ENCODE data around the gene ACBD6.

The ACBD6 gene

DNA sequence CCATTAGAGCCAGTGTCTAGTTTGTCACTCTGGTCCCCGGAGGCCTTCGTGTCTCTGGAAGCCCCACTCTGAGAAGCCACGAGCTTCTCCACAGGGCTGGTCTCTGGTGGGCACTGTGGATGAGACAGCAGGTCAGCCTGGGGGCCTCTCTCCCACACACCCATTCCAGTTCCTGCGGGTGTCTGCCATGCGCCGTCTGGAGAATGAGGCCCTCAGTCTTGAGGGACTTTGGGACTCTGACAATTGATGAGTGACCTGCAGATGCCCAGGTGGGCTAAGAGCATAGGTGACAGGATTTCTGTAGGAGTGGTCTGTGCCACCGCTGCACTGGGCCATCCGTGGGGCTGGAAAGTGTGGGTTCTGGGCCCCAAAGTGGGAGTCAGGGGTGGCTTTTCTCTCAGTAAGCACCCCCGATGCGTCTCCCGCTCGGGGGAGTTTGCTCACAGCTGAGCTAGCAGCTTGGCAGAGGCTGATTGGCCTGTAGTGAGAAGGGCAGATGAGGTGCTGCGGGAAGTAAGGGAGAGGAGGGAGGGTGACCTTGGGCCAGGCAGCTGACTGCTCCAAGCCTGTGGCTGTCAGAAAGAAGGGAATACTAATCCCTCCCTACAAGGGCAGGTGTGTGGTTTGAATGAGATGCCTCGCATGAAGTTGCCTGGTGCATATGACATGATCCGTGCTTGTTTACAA, 245.9 kb downstream of the ACBD6 start:
- Histone ChIP-seq H3K79me2 (ENCODE audit: control insufficient read depth, insufficient read depth, low read length, unreplicated experiment) (no peaks in the 10 kb centered on the region), H3K36me3 (ENCODE audit: insufficient read depth, low read length) (no peaks in the 10 kb centered on the region), H2AFZ (ENCODE audit: low read length, unreplicated experiment) (no peak overlapping the region), H3K4me1 (ENCODE audit: control insufficient read depth, insufficient read depth, low read length, unreplicated experiment) (no peaks in the 10 kb centered on the region), H3K27me3 (ENCODE audit: insufficient read depth, low read length) (peaks cover 34% of the 10 kb centered on the region), H3K4me3 (ENCODE audit: low read depth, low read length) (no peak overlapping the region), H3K27ac (ENCODE audit: low read depth, low read length) (no peak overlapping the region)

DNA sequence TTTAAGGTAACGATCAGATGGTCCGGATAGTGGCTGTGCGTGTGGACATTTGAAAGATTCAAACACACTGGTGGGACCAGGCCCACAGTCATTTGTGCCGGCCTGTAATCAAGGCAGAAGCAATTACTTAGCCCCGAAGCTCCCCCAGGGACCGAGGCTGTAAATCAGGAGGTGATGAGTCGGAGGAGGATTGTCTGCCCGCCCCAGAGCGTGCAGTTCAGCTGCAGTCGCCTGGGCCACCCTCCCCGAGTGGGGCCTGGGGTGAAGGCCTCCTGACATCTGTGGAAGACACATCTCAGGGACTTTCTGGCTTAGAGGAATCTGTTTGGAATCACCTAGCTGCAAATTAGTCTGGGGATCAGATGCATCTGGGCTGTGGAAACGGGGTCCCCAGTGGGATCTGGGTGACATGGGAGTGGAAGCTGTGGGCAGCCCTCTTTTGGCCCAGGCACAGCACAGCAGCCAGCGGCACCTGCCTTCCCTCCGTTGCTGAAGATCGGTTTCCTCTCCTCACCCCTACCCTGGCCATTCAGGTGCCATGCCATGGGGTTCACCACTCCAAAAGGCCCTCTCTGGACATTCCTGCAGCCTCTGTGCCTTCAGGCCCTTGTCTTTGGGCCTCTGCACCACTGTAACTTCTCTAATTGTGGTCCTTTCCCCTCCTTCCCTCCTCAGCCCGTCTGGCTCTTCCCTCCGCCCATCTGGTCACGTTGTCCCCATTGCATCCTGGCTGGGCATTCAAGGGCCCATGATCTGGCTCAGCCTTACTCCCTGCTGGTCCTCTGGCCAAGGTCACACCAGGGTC, 246.6 kb downstream of the ACBD6 start:
- peaks cover 33% of the 10 kb centered on the region for H3K27me3 ChIP-seq (ENCODE audit: insufficient read depth, low read length)
- no peaks in the 10 kb centered on the region for H3K36me3 ChIP-seq (ENCODE audit: insufficient read depth, low read length)
- H3K79me2 ChIP-seq (ENCODE audit: control insufficient read depth, insufficient read depth, low read length, unreplicated experiment), result no peaks in the 10 kb centered on the region
- no peak overlapping the region for H3K27ac ChIP-seq (ENCODE audit: low read depth, low read length)
- no peak overlapping the region for H2AFZ ChIP-seq (ENCODE audit: low read length, unreplicated experiment)
- no peak overlapping the region for H3K4me3 ChIP-seq (ENCODE audit: low read depth, low read length)
- H3K4me1 ChIP-seq (ENCODE audit: control insufficient read depth, insufficient read depth, low read length, unreplicated experiment), result no peaks in the 10 kb centered on the region

DNA sequence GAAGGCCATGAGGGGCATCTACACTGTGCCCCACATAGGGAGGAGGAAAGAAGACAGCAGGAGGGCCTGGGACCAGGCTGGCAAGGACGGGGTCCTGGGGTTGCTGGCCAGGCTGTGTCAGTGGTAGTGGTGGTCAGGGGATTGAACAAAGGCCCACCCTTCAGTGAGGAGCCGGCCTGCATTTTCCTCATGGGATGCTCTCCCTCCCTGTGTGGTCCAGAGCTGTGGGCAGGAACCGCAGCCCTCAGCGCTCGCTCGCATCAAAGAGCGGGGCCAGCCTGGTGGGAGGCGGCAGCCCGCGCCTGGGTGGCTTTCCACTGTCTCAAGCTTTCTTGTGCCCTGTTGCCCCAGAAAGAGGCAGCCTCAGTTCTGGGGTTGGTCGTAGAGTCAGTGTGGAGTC, 247.5 kb downstream of the ACBD6 start:
- H3K36me3 ChIP-seq (ENCODE audit: insufficient read depth, low read length), result no peaks in the 10 kb centered on the region
- peaks cover 25% of the 10 kb centered on the region for H3K27me3 ChIP-seq (ENCODE audit: insufficient read depth, low read length)
- no peak overlapping the region for H2AFZ ChIP-seq (ENCODE audit: low read length, unreplicated experiment)
- no peak overlapping the region for H3K27ac ChIP-seq (ENCODE audit: low read depth, low read length)
- no peak overlapping the region for H3K4me3 ChIP-seq (ENCODE audit: low read depth, low read length)
- no peaks in the 10 kb centered on the region for H3K79me2 ChIP-seq (ENCODE audit: control insufficient read depth, insufficient read depth, low read length, unreplicated experiment)
- H3K4me1 ChIP-seq (ENCODE audit: control insufficient read depth, insufficient read depth, low read length, unreplicated experiment), result no peaks in the 10 kb centered on the region

DNA sequence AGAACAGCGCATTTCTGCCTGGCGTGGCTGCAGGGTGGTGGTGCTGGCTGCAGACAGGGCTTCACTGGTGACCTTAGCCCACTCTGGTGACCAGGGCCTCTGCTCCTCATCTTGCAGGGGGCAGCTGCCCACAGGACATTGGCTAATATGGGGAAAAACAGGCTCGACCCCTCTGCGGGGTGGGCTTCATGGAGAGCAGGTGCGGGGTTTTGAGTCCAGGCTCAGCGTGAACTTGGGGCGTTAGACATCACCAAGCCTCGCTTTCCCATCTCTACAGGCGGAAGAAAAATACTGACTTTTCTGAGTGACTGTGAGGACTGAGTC, 247.9 kb downstream of the ACBD6 start:
- no peak overlapping the region for H2AFZ ChIP-seq (ENCODE audit: low read length, unreplicated experiment)
- no peak overlapping the region for H3K4me3 ChIP-seq (ENCODE audit: low read depth, low read length)

DNA sequence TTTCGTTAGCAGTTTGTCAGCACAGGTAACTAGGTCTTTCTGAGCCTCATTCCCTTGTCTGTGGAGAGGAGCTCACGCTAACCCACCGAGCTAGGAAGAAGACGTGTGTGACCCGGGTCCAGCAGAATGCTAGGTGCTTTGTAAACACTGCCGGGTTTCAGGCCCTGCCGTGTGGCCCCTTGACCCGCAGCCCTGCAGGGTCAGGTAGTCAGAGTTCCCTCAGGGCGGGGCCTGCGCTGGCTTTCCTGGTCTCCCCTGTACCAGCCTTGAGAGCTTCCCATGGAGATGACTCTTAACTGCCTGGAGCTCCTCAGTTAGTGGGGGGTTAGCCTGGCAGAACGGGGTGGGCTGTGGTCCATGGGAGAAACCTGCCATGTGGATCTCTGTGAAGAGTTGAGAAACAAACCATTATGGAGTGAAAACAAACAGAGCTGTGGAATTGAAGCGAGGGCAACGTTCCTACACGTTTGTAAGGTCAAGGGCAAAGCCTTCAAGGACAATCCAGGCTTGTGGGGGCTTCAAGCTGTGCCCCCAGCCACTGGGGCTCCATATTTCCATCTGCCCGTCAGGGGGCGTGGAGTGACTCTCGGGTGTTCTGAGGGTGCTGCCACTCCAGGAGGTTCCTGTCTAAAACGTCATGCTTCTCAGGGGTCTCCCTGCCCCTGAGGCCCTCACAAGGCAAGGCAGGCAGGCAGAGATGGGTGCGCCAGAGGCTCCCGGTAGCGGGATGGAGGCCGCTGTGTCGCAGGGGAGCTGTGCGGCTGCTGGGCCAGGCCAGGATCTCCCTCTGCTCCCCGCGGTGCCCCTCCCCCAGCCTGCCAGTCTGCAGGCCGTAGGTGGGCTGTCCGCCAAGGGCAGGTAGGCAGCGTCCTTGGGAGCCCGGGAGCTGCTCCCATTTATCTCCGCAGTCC, 248.5 kb downstream of the ACBD6 start:
- H3K27me3 ChIP-seq (ENCODE audit: insufficient read depth, low read length), result peaks cover 14% of the 10 kb centered on the region
- H3K4me1 ChIP-seq (ENCODE audit: control insufficient read depth, insufficient read depth, low read length, unreplicated experiment), result no peaks in the 10 kb centered on the region
- H3K79me2 ChIP-seq (ENCODE audit: control insufficient read depth, insufficient read depth, low read length, unreplicated experiment), result no peaks in the 10 kb centered on the region
- no peak overlapping the region for H3K27ac ChIP-seq (ENCODE audit: low read depth, low read length)
- H3K36me3 ChIP-seq (ENCODE audit: insufficient read depth, low read length), result no peaks in the 10 kb centered on the region
- H2AFZ ChIP-seq (ENCODE audit: low read length, unreplicated experiment), result no peak overlapping the region
- H3K4me3 ChIP-seq (ENCODE audit: low read depth, low read length), result no peak overlapping the region

More for the DNA sequence above, 247.9 kb downstream of the ACBD6 start:
- Histone ChIP-seq H3K36me3 (ENCODE audit: insufficient read depth, low read length) (no peaks in the 10 kb centered on the region), H3K4me1 (ENCODE audit: control insufficient read depth, insufficient read depth, low read length, unreplicated experiment) (no peaks in the 10 kb centered on the region), H3K79me2 (ENCODE audit: control insufficient read depth, insufficient read depth, low read length, unreplicated experiment) (no peaks in the 10 kb centered on the region), H3K27ac (ENCODE audit: low read depth, low read length) (no peak overlapping the region), H3K27me3 (ENCODE audit: insufficient read depth, low read length) (peaks cover 21% of the 10 kb centered on the region)

DNA sequence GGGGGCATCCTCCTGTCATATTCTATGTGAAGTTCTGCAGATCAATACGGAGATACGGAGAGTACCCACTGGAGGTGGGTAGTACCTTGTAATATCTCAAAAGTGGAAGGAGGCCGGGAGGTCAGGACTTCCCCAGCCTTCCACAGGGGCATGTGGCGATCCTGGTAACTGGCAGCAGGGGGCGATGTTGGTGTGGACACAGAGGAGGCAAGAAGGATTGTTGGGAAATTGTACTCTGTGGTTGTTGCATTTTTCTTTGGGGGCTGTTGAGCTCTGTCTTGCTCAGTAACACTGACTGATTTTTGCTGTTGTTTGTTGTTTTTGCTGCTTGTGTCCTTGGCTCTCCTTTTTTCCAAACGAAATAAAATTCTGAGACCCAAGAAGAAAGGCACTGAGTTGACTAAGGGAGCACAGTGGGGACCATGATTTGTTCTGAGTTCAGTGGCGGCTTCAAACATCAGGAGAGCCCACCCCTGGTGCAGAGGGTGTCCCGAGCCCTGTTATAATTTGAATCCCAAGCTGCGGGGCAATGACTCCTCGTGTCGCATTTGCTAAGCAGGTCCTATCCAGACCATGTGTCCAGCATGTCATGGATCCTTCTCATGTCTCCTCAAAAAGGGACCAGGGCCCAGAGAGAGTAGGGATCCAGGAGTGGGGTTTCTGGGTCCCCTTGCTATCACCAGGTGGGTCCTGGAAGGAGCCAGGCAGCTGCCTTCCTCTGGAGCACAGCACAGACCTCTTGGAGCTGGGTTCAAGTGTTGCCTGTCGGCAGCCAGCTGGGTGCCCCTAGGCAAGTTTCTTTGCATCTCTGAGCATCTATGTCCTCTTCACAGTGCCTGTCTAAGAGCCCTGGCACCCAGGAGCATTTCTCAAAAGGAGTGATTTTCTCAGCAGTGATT, 249.5 kb downstream of the ACBD6 start:
- Histone ChIP-seq H3K4me1 (ENCODE audit: control insufficient read depth, insufficient read depth, low read length, unreplicated experiment) (no peaks in the 10 kb centered on the region), H3K36me3 (ENCODE audit: insufficient read depth, low read length) (no peaks in the 10 kb centered on the region), H3K27me3 (ENCODE audit: insufficient read depth, low read length) (peaks cover 12% of the 10 kb centered on the region), H3K4me3 (ENCODE audit: low read depth, low read length) (no peak overlapping the region), H3K27ac (ENCODE audit: low read depth, low read length) (no peak overlapping the region), H2AFZ (ENCODE audit: low read length, unreplicated experiment) (no peak overlapping the region), H3K79me2 (ENCODE audit: control insufficient read depth, insufficient read depth, low read length, unreplicated experiment) (no peaks in the 10 kb centered on the region)

DNA sequence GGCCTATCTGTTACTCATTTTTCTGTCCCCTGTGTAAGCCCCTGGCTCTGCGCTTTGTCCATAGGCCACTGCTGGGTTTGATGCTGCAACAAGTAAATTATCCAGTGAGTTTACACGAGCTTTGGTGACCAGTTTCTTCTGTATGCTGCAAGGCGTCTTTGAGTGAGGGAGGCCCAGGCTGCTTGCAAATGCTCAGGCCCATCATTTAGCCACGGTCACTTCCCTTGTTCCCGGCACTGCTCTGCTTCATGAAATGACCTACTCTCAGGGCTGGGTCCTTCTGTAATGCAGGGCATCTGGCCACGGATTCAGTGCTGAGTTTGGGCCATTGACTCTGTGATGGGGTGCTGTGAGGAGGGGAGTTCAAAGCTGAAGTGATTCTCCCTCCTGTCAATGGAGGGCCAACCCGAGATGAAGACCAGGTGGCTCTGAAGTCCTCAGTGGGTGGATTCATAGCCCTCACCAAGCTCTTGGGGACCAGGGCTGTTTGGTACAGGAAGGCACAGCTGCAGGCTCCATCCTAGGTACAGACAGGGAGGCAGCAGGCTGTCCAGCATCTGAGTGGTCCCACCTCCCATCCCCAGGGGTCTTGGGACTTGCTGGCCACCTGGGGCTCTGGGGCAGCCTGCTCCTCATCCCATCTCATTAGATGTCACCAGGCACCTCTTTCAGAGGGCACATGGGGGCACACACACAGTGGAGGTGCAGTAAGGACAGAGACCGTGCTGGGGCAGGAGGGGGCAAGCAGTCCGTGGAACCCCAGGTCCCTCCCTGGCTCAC, 250.7 kb downstream of the ACBD6 start:
- no peaks in the 10 kb centered on the region for H3K4me1 ChIP-seq (ENCODE audit: control insufficient read depth, insufficient read depth, low read length, unreplicated experiment)

DNA sequence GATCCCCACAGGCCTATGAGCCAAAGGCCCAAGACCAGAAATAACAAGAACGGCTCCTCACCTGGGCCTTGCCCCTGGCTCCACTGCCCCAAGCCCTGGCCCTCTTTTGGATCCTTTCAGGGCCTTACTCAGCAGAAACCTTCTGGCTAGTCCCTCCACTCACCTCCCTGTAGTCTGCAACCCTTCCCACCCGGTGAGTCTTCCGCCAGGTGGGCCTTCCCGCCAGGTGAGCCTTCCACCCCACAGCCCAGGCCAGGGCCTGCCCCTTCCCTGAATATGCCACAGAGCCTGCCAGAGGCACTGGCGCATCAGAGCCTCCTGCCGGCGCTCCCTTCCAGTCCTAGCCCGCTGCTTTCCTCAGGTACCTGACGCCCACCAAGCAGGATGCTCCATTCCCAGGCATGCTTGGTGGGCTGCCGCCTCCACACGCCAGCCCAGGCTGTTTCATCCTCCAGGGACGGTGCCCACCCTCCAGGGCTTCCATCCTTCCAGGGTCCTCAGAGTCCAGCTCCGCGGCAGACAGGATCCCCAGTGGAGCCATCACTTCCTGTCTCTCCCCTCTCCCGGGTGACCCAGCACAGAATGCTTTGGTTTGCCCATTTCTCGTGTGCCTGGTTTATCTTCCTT, 251.4 kb downstream of the ACBD6 start:
- Histone ChIP-seq H3K4me1 (ENCODE audit: control insufficient read depth, insufficient read depth, low read length, unreplicated experiment) (no peaks in the 10 kb centered on the region), H3K27me3 (ENCODE audit: insufficient read depth, low read length) (no peaks in the 10 kb centered on the region), H3K79me2 (ENCODE audit: control insufficient read depth, insufficient read depth, low read length, unreplicated experiment) (no peaks in the 10 kb centered on the region), H3K27ac (ENCODE audit: low read depth, low read length) (no peak overlapping the region), H3K36me3 (ENCODE audit: insufficient read depth, low read length) (no peaks in the 10 kb centered on the region), H3K4me3 (ENCODE audit: low read depth, low read length) (no peak overlapping the region), H2AFZ (ENCODE audit: low read length, unreplicated experiment) (no peak overlapping the region)

More for the DNA sequence above, 250.7 kb downstream of the ACBD6 start:
- no peak overlapping the region for H3K4me3 ChIP-seq (ENCODE audit: low read depth, low read length)
- 0 out of 2 replicates have a peak, but pooled peaks cover 5% of the 10 kb centered on the region for H3K27me3 ChIP-seq (ENCODE audit: insufficient read depth, low read length)
- no peak overlapping the region for H2AFZ ChIP-seq (ENCODE audit: low read length, unreplicated experiment)
- H3K79me2 ChIP-seq (ENCODE audit: control insufficient read depth, insufficient read depth, low read length, unreplicated experiment), result no peaks in the 10 kb centered on the region
- H3K27ac ChIP-seq (ENCODE audit: low read depth, low read length), result no peak overlapping the region
- H3K36me3 ChIP-seq (ENCODE audit: insufficient read depth, low read length), result no peaks in the 10 kb centered on the region

DNA sequence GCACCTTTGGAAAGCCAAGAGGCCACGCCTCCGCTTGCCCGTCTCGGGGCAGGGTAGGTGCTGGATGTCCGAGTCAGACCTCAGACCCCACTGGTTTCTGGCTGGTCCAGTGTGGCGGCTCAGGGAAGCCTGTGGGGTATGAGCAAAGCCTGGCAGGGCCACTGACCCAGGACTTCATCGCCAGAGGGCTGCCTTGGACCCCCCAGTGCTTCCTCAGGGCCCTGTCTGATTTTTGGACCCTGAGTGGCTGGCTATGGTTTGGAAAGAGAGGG, 251.9 kb downstream of the ACBD6 start:
- Histone ChIP-seq H3K79me2 (ENCODE audit: control insufficient read depth, insufficient read depth, low read length, unreplicated experiment) (no peaks in the 10 kb centered on the region), H3K27ac (ENCODE audit: low read depth, low read length) (no peak overlapping the region), H3K4me3 (ENCODE audit: low read depth, low read length) (no peak overlapping the region), H3K36me3 (ENCODE audit: insufficient read depth, low read length) (no peaks in the 10 kb centered on the region), H2AFZ (ENCODE audit: low read length, unreplicated experiment) (no peak overlapping the region), H3K27me3 (ENCODE audit: insufficient read depth, low read length) (no peaks in the 10 kb centered on the region), H3K4me1 (ENCODE audit: control insufficient read depth, insufficient read depth, low read length, unreplicated experiment) (no peaks in the 10 kb centered on the region)
